Measurements from ENCODE around the gene ZNF324B. TPM values are rescaled to one million over a fixed set of nuclear protein-coding genes. Genes with fewer than 3 reads are reported as not detected.

Gene ZNF324B
- total RNA-seq, 1 experiment from 2014 or later: 7.2 TPM

GRCh38 chr19:58479736-58480480 lies 28.5 kb downstream of the ZNF324B start:
- TF ChIP-seq CTCF (IDR thresholded peaks at IDR 0.05; ENCODE audit: unreplicated experiment): no peak
- ChIA-PET POLR2A (no interaction called here), CTCF (no interaction called here)
- no TSS peak for BruUV-seq (replicated peaks)
- H3K4me1 Mint-ChIP-seq (ENCODE audit: insufficient read depth, unreplicated experiment): peaks cover 10% of the 10 kb centered on the region
- no peaks in the 10 kb centered on the region for H3K27me3 Mint-ChIP-seq (ENCODE audit: insufficient read depth, unreplicated experiment)
- intact Hi-C loops (cut with micrococcal nuclease): no loop called here
- no peak for DNase-seq (ENCODE audit: unreplicated experiment)
- H3K9me3 Mint-ChIP-seq (ENCODE audit: unreplicated experiment): no peaks in the 10 kb centered on the region
- H3K4me3 Mint-ChIP-seq (ENCODE audit: unreplicated experiment): no peak overlapping the region
- no peak overlapping the region for H3K27ac Mint-ChIP-seq (ENCODE audit: low read depth, unreplicated experiment)
- peaks cover 58% of the 10 kb centered on the region for H3K36me3 Mint-ChIP-seq (ENCODE audit: insufficient read depth, unreplicated experiment)

GRCh38 chr19:58480481-58480830 lies 29.0 kb downstream of the ZNF324B start:
- BruUV-seq (replicated peaks): no TSS peak
- H3K36me3 Mint-ChIP-seq (ENCODE audit: insufficient read depth, unreplicated experiment): peaks cover 53% of the 10 kb centered on the region
- peaks cover 10% of the 10 kb centered on the region for H3K4me1 Mint-ChIP-seq (ENCODE audit: insufficient read depth, unreplicated experiment)
- DNase-seq (ENCODE audit: unreplicated experiment): no peak
- intact Hi-C loops (cut with micrococcal nuclease): no loop called here
- H3K27me3 Mint-ChIP-seq (ENCODE audit: insufficient read depth, unreplicated experiment): no peaks in the 10 kb centered on the region
- ChIA-PET POLR2A (no interaction called here), CTCF (no interaction called here)
- no peaks in the 10 kb centered on the region for H3K9me3 Mint-ChIP-seq (ENCODE audit: unreplicated experiment)
- TF ChIP-seq CTCF (IDR thresholded peaks at IDR 0.05; ENCODE audit: unreplicated experiment): no peak
- no peak overlapping the region for H3K4me3 Mint-ChIP-seq (ENCODE audit: unreplicated experiment)
- no peak overlapping the region for H3K27ac Mint-ChIP-seq (ENCODE audit: low read depth, unreplicated experiment)

DNA sequence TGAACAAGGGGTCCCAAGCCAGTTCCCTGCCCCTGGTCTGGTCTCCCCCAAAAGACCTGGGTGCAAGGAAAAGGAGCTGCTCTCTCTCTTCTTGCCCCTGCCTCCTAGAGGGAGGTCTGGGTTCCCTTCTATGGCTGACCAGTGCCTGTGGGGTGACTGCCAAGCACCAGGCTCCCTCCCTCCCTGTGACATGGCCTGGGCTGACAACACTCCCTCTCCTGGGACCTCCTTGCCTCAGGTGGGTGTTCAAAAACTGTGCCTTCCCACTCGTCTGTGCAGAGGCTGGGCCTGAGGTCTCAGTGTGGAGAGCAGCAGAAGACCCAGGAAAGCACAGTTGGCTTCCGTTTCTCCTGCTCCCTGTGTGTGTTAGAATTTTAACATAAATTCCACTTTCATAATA lies 29.4 kb downstream of the ZNF324B start:
- H3K27ac Mint-ChIP-seq (ENCODE audit: low read depth, unreplicated experiment): no peak overlapping the region
- ChIA-PET POLR2A (no interaction called here), CTCF (no interaction called here)
- H3K36me3 Mint-ChIP-seq (ENCODE audit: insufficient read depth, unreplicated experiment): peaks cover 49% of the 10 kb centered on the region
- H3K4me3 Mint-ChIP-seq (ENCODE audit: unreplicated experiment): no peak overlapping the region
- DNase-seq (ENCODE audit: unreplicated experiment): no peak
- H3K4me1 Mint-ChIP-seq (ENCODE audit: insufficient read depth, unreplicated experiment): peaks cover 10% of the 10 kb centered on the region
- H3K9me3 Mint-ChIP-seq (ENCODE audit: unreplicated experiment): no peaks in the 10 kb centered on the region
- BruUV-seq (replicated peaks): no TSS peak
- TF ChIP-seq CTCF (IDR thresholded peaks at IDR 0.05; ENCODE audit: unreplicated experiment): no peak
- H3K27me3 Mint-ChIP-seq (ENCODE audit: insufficient read depth, unreplicated experiment): no peaks in the 10 kb centered on the region
- intact Hi-C loops (cut with micrococcal nuclease): no loop called here

DNA sequence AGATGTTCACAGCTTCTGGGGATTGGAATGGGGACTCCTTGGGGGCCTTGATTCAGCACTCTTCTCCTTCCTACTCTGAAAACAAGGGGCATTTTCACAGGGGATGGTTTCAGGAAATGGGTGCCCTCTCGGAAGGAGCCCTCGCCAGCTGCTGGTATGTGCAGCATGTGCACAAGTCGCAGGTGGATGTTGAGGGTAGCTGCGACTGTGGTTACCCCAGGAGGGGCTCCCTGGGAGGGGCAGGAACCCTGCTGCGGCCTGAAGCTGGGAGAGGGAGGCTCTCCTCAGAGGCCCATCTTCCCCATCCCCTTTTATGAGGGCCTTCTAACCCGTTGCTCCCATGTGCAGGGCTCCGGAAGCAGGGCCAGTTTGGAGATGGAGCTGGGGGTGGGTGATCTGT lies 30.9 kb downstream of the ZNF324B start:
- DNase-seq (ENCODE audit: unreplicated experiment): no peak
- CTCF ChIA-PET: interaction anchor here (0.6 kb wide), 1 partner anchor 53 kb away, joined by 3 read pairs; no protein-coding TSS in a partner anchor
- no TSS peak for BruUV-seq (replicated peaks)
- no peak overlapping the region for H3K4me3 Mint-ChIP-seq (ENCODE audit: unreplicated experiment)
- H3K27ac Mint-ChIP-seq (ENCODE audit: low read depth, unreplicated experiment): no peak overlapping the region
- no peaks in the 10 kb centered on the region for H3K9me3 Mint-ChIP-seq (ENCODE audit: unreplicated experiment)
- intact Hi-C loops (cut with micrococcal nuclease): no loop called here
- H3K36me3 Mint-ChIP-seq (ENCODE audit: insufficient read depth, unreplicated experiment): peaks cover 34% of the 10 kb centered on the region
- no peaks in the 10 kb centered on the region for H3K27me3 Mint-ChIP-seq (ENCODE audit: insufficient read depth, unreplicated experiment)
- no peak for TF ChIP-seq CTCF (IDR thresholded peaks at IDR 0.05; ENCODE audit: unreplicated experiment)
- POLR2A ChIA-PET: interaction anchor here (0.5 to 1.9 kb wide), 3 partner anchors 13 to 74 kb away, joined by 3 to 6 read pairs (median 3); partner anchors contain the start of gene ZNF584
- peaks cover 4% of the 10 kb centered on the region for H3K4me1 Mint-ChIP-seq (ENCODE audit: insufficient read depth, unreplicated experiment)
